IPS DF 6.9 (cell line): ENCODE measurements around the gene UBR4.

Source experiments
- DNase-seq: peaks from one replicate; pipeline ENCODE4 v3.0.0-alpha.2; 2013; ENCODE audit warnings: low read depth, low spot score
- H3K27ac ChIP-seq: one replicate; pipeline ENCODE4 v1.5.1; 2013; ENCODE audit warnings: low read length, control low read depth
- H3K27me3 ChIP-seq: 2 replicates; pipeline ENCODE4 v1.6.1; 2013; ENCODE audit warnings: mild to moderate bottlenecking, low read length; ENCODE audit not compliant: control insufficient read depth, insufficient read depth
- H3K36me3 ChIP-seq: 2 replicates; pipeline ENCODE4 v1.6.1; 2013; ENCODE audit warnings: low read length; ENCODE audit not compliant: control insufficient read depth, insufficient read depth
- H3K4me1 ChIP-seq: 2 replicates; pipeline ENCODE4 v1.6.1; 2013; ENCODE audit warnings: low read length; ENCODE audit not compliant: control insufficient read depth, insufficient read depth
- H3K4me3 ChIP-seq: 2 replicates; pipeline ENCODE4 v1.5.1; 2013; ENCODE audit warnings: mild to moderate bottlenecking, low read length
- H3K9me3 ChIP-seq: 2 replicates; pipeline ENCODE4 v1.6.1; 2013; ENCODE audit warnings: low read length, inconsistent platforms; ENCODE audit not compliant: control insufficient read depth, insufficient read depth
- WGBS: extraction: QIAGEN DNeasy Blood & Tissue Kit; methylation state at CpG from one replicate; pipeline ENCODE4 v1.1.7; 2013; ENCODE audit warnings: mixed read lengths, missing lambda C conversion rate; ENCODE audit not compliant: insufficient read length, insufficient coverage; 5-methylcytosine and 5-hydroxymethylcytosine counted together

The UBR4 gene

DNA sequence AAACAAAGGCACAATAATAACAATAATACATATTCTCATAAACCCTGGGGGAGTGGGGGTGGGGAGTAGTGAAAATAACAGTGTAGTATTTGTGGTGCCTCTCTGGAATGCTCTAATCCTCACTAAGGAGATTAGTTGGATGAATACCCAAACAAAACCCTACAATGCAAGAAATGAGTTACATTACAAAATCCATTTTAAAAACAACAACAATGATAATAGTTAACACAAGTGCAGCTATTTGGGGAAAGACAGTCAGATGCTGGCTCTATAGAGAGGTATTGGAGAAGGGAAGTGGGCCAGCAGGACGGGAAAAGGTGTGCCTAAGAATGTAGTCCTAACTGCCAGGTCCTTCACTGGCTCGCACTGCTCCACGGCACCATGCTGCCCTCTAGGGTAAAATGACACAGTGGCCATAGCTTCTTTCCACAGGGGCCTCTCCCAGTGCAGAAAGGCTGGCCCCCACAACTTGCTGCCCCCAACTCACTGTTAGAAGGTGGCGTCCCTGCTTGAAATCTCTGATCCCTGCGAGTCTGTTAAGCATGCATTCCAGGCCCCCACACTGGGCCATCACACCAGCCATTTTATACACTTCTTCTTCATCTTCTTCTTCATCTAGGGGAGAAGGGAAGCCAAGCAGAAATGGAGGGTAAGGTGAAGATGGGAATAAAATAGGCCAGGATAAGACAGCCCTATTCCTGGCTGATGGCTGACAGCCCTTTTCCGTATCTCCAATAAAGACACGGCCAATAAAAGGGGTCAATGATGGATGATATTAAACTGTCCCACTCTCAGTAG is 113.8 kb downstream of the UBR4 start:
- no peaks in the 10 kb centered on the region for H3K27me3 ChIP-seq
- H3K4me1 ChIP-seq: no peaks in the 10 kb centered on the region
- H3K9me3 ChIP-seq: no peaks in the 10 kb centered on the region
- H3K36me3 ChIP-seq: peaks cover 72% of the 10 kb centered on the region
- no peak overlapping the region for H3K4me3 ChIP-seq
- WGBS: no CpG with 5 or more reads among the region's 7 CpGs
- no peak overlapping the region for H3K27ac ChIP-seq
- DNase-seq: no peak

DNA sequence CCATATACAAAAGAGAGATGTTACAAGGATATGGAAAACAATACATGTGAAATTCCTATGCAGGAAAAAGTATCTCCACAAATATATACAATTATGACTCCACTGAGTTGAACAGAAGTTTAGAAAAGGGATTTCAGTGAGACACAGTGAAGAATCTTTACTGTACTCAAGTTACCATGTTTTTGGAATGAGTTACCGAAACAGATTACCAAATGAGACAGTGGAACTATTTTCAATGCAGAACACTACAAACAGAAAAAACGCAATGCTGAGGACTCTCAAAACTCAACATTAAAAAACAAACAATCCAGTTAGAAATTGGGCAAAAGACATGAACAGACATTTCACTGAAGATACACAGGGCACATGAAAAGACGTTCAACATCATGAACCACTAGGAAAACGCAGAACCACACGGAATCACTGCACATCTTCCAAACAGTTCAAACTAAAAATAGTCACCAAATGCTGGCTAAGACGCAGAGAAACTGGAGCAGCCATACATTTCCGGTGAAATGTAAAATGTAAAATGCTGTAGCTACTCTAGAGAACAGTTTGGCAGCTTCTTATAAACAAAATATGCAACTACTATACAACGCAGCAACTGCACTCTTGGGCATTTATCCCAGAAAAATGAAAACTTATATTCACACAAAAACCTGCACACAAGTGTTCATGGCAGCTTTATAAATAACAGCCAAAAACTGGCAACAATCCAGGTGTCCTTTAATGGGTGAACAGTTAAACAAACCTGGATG is 118.7 kb downstream of the UBR4 start:
- Histone ChIP-seq H3K4me3 (no peak overlapping the region), H3K4me1 (no peaks in the 10 kb centered on the region), H3K27me3 (no peaks in the 10 kb centered on the region), H3K36me3 (peaks cover 76% of the 10 kb centered on the region), H3K27ac (no peak overlapping the region), H3K9me3 (no peaks in the 10 kb centered on the region)
- DNase-seq: no peak
- no CpG with 5 or more reads among the region's 8 CpGs for whole genome bisulfite sequencing

DNA sequence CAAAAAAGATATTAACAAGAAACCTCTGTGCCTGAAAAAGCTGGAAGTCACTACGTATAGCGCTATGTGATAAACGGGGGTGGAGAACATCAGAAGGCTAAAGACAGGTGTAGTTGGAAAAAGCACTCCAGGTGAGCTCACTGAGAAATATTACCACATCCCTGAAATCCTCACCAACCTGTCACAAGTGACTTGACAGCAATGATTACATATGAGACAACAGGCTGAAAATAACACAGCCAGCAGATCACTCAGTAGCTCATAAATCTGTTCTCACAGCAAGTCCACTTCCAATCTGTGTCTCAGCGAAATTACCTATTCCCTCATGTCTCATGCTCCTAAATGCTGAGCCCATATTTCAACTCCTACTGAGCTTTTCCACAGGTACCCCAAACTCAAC is 120.5 kb downstream of the UBR4 start:
- Histone ChIP-seq H3K27ac (no peak overlapping the region), H3K9me3 (no peaks in the 10 kb centered on the region), H3K36me3 (peaks cover 71% of the 10 kb centered on the region), H3K27me3 (no peaks in the 10 kb centered on the region), H3K4me1 (no peaks in the 10 kb centered on the region), H3K4me3 (no peak overlapping the region)
- WGBS: no CpG with 5 or more reads among the region's 4 CpGs
- DNase-seq: no peak

DNA sequence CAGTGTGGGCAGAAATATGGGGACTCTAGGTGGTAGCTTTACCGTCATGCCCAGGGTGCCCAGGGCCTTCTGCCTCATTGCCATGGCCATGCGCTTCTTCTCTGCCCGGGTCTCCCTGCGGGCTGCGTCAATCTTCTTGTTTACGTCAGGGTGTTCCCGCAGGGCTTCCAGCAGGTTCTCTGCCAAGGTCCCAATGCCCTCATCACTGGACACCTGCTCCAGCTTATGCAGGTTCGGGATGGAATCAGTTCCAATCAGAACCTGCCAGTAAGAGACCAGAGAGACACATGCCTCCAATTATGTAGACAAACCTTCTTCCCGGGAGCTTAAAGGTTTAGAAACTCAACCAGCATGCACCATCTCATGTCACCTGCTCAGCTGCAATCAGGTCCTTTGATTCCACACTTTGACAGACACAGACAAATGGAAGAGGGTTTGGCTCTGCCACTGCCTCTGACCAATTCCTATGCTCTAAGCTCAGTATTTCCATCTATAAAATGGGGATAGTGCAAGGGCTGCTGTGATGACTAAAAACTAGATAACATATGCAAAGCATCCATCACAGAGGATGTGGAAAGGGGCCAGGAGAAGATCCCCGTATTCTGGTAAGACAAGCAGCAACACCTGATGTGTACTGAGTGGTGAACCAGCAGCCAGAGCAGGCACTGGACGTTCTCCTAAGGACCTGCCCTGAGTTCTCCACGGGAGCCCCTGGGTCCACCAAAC is 121.2 kb downstream of the UBR4 start:
- Histone ChIP-seq H3K4me3 (no peak overlapping the region), H3K4me1 (no peaks in the 10 kb centered on the region), H3K36me3 (peaks cover 71% of the 10 kb centered on the region), H3K9me3 (no peaks in the 10 kb centered on the region), H3K27ac (no peak overlapping the region), H3K27me3 (no peaks in the 10 kb centered on the region)
- no CpG with 5 or more reads among the region's 12 CpGs for WGBS
- DNase-seq: no peak

DNA sequence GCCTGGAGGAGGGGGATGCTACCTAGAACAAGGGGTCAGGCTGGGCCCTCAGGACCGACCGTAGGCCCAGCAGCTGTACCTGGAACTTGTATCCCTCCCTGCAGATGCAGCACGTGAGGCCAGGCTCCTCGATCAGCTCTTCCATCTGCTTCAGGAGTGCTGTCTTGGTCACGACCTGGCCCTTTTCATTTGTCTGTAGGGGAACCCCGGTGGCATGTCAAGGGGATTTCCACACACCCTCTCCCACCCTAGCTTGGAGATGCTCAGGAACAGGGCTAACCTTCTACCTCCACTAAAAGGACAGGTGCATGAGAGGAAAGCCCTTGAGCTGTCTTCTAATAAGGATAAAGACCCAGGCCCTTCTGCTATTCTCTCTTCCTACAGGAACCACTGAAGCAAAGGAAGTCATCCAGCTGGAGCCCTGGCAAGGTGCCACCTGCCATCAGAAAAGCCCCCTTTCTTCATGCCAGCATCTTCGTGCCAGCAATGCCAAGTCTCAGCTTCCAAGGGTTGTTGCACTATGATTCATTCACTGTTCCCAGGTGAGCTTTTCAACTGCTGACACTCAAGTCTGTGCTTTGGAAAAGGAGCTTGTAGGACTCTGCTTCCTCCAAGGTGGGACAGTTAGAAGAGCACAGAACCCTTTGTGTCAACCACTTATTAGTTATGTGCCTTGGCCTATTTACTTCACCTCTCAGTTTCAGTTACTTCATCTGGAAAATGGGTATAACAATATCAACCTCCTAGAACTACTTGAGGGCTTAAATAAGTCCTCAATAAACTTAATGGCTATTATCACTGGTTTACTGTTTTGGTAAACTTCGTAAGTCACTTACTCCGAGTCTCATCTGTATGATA is 122.1 kb downstream of the UBR4 start:
- WGBS: no CpG with 5 or more reads among the region's 9 CpGs
- no peak for DNase-seq
- peaks cover 71% of the 10 kb centered on the region for H3K36me3 ChIP-seq
- H3K27ac ChIP-seq: no peak overlapping the region
- H3K4me1 ChIP-seq: no peaks in the 10 kb centered on the region
- no peaks in the 10 kb centered on the region for H3K27me3 ChIP-seq
- no peak overlapping the region for H3K4me3 ChIP-seq
- no peaks in the 10 kb centered on the region for H3K9me3 ChIP-seq

DNA sequence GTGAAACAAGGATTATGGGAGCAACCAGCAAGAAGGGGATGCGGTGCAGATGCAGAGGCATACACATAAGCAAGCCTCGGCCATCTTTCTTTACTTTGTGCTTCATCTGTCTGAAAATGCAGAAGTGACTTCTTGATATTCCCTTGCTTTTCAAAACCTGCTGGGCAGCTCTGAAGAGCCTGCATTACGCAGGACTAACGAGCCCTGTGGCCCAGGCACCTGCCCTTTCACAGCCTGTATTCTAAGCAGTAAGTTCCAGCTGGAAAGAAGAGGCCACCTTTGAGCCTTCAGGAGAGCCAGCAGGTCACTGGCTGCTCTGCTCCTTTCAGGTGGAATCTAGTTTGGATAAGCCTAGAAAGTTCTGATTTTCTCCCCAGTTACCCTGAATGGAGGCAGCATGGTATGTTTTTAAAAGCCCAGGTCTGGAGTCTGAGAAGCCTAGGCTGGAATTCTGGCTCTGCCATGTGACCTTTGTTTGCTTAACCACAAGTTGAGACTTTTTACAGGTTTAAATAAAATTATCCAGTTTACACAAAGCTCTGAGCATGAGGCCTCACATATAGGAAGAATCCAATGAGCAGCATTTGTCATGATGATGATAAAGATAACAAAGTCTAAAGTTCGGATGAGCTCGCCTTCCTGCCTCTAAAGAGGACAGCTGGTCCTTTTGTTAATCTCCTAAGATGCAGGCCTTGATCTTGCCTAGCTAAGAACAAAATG is 122.9 kb downstream of the UBR4 start:
- no peak overlapping the region for H3K4me3 ChIP-seq
- H3K27me3 ChIP-seq: no peaks in the 10 kb centered on the region
- H3K9me3 ChIP-seq: no peaks in the 10 kb centered on the region
- no peaks in the 10 kb centered on the region for H3K4me1 ChIP-seq
- H3K36me3 ChIP-seq: peaks cover 70% of the 10 kb centered on the region
- no peak overlapping the region for H3K27ac ChIP-seq
- no CpG with 5 or more reads among the region's 6 CpGs for WGBS
- no peak for DNase-seq

DNA sequence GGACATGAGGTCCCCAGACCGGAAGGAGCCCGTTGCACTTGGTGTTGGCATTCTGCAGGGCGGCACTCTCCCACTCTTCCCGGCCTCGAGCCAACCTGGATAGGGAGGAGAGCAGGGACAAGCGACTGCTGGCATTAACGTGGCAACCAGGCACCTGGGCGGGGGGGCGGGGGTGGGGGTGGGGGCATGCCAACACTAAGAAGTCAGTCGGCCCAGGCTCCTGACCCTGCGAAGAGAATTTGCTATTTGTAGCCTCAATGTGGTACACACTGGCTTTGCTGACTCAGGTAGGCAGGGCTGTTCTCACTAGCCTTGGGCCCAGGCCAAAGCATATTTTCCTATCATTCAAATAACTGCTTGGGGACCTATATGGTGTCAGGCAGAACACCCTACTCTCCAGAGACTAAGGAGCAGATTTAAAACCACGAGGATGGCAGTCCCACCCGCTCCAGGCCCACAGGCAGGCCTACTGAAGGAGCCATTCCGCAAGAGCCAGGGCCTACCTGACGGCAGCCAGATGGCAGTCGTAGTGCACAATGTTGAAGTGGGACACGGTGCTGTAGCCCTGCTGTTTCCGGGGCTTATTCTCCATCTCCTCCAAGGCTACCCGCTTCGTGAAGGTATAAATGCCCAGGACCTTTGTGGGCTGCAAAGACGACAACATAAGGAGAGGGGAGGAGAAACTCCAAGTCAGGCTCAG is 123.7 kb downstream of the UBR4 start:
- Histone ChIP-seq H3K4me1 (no peaks in the 10 kb centered on the region), H3K9me3 (no peaks in the 10 kb centered on the region), H3K27ac (no peak overlapping the region), H3K27me3 (no peaks in the 10 kb centered on the region), H3K4me3 (no peak overlapping the region), H3K36me3 (peaks cover 68% of the 10 kb centered on the region)
- WGBS: no CpG with 5 or more reads among the region's 21 CpGs
- DNase-seq: no peak

DNA sequence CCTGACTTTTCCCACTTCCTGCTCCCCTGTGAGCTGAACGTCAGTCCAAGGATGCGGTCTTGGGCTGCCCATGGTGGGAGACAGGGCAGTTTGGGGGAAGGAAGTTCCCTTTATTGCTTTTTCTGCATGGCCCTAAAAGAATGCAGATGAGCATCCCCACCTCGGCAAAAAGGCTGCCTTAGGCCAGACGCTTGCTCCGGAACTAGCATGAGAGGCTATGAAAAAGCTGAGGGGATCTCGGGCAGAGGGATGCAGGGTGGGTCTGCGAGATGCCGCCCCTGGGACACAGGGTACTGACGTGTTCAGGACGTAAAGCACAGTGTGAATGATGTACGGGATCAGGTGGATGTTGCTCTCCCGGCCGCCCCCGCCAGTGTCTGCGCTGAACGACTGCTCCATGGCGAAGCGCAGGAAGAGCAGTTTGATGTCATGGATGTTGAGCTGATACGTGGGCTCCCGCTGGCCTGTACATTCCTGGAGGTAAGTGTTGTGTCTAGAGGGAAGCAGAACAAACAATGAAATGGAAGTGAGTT is 125.8 kb downstream of the UBR4 start:
- no peak overlapping the region for H3K27ac ChIP-seq
- no peak for DNase-seq
- no CpG with 5 or more reads among the region's 20 CpGs for WGBS

DNA sequence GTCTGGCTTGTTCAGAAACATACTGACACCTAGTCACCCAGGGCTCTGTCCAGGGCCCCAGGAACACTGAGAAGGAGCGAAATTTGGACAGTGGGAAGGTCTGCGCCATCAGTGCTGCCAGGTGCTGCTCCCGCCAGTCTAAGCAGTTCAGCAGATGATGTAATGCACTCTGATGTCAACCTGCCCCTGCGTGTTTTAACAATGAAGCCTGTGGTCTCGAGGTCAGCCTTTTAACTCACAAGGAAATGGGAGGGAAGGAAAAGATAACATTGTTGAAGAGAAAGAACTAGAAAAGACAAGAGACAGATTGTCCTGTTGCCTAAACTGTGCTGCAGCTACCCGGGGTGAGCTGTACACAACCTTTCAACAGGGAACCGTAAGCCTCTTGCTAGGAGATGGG is 127.0 kb downstream of the UBR4 start:
- Histone ChIP-seq H3K27me3 (no peaks in the 10 kb centered on the region), H3K36me3 (peaks cover 65% of the 10 kb centered on the region), H3K4me3 (no peak overlapping the region), H3K9me3 (no peaks in the 10 kb centered on the region), H3K27ac (no peak overlapping the region), H3K4me1 (no peaks in the 10 kb centered on the region)
- no CpG with 5 or more reads among the region's 7 CpGs for WGBS
- DNase-seq: no peak

More for the DNA sequence above, 125.8 kb downstream of the UBR4 start:
- Histone ChIP-seq H3K4me3 (no peak overlapping the region), H3K4me1 (no peaks in the 10 kb centered on the region), H3K27me3 (no peaks in the 10 kb centered on the region), H3K9me3 (no peaks in the 10 kb centered on the region), H3K36me3 (peaks cover 74% of the 10 kb centered on the region)
